GM23248 (cell line): ENCODE results near the gene COL6A1. TPM values are rescaled to one million over a fixed set of nuclear protein-coding genes. Genes with fewer than 3 reads are reported as not detected.

Experiments used
- DNase-seq: peaks from one replicate; pipeline ENCODE4 v3.0.0-alpha.2; 2015
- H2AFZ ChIP-seq: fragments of 200-600 bp; sonication (generic); 2 replicates; pipeline ENCODE4 v1.6.1; 2016; ENCODE audit warnings: antibody characterized with exemption
- H3F3A ChIP-seq: fragments of 200-600 bp; sonication (generic); 2 replicates; pipeline ENCODE4 v1.6.1; 2016; ENCODE audit warnings: mild to moderate bottlenecking, antibody characterized with exemption, mixed run types; ENCODE audit not compliant: insufficient read depth
- H3K27ac ChIP-seq: fragments of 200-600 bp; sonication (generic); 2 replicates; pipeline ENCODE4 v1.5.1; 2016; ENCODE audit warnings: mild to moderate bottlenecking
- H3K27me3 ChIP-seq: fragments of 200-600 bp; sonication (generic); replicated peaks from 2 replicates; pipeline ENCODE4 v1.6.1; 2016; ENCODE audit warnings: mild to moderate bottlenecking; ENCODE audit not compliant: insufficient read depth
- H3K36me3 ChIP-seq: fragments of 200-600 bp; sonication (generic); 2 replicates; pipeline ENCODE4 v1.6.1; 2016; ENCODE audit warnings: low read depth, mild to moderate bottlenecking
- H3K4me1 ChIP-seq: fragments of 200-600 bp; sonication (generic); 2 replicates; pipeline ENCODE4 v1.6.1; 2016; ENCODE audit warnings: mild to moderate bottlenecking; ENCODE audit not compliant: insufficient read depth
- H3K4me2 ChIP-seq: fragments of 200-600 bp; sonication (generic); one replicate; pipeline ENCODE4 v1.6.1; 2016; ENCODE audit warnings: mild to moderate bottlenecking; ENCODE audit not compliant: unreplicated experiment
- H3K4me3 ChIP-seq: fragments of 200-600 bp; sonication (generic); 2 replicates; pipeline ENCODE4 v1.5.1; 2016; ENCODE audit warnings: mild to moderate bottlenecking
- H3K79me2 ChIP-seq: fragments of 200-600 bp; sonication (generic); 2 replicates; pipeline ENCODE4 v1.6.1; 2016; ENCODE audit warnings: mild to moderate bottlenecking; ENCODE audit not compliant: insufficient read depth
- H3K9ac ChIP-seq: fragments of 200-600 bp; sonication (generic); 2 replicates; pipeline ENCODE4 v1.6.1; 2016; ENCODE audit warnings: mild to moderate bottlenecking
- H3K9me2 ChIP-seq: fragments of 200-600 bp; sonication (generic); 2 replicates; pipeline ENCODE4 v1.6.1; 2016; ENCODE audit warnings: mixed run types, mild to moderate bottlenecking, moderate library complexity; ENCODE audit not compliant: insufficient read depth
- H3K9me3 ChIP-seq: fragments of 200-600 bp; sonication (generic); one replicate; pipeline ENCODE4 v1.6.1; 2017; ENCODE audit warnings: low read depth
- H4K20me1 ChIP-seq: fragments of 200-600 bp; sonication (generic); 2 replicates; pipeline ENCODE4 v1.6.0; 2016; ENCODE audit not compliant: insufficient read depth
- EZH2 ChIP-seq: fragments of 200-600 bp; sonication (generic); IDR thresholded peaks from 2 replicates; pipeline ENCODE4 v1.6.1; 2018; ENCODE audit warnings: antibody characterized with exemption, mild to moderate bottlenecking; ENCODE audit not compliant: insufficient read depth, poor library complexity, severe bottlenecking
- EZH2phosphoT487 ChIP-seq: fragments of 200-600 bp; sonication (generic); IDR thresholded peaks from 2 replicates; pipeline ENCODE4 v1.6.1; 2018; ENCODE audit warnings: antibody characterized with exemption, moderate library complexity, mild to moderate bottlenecking, low read depth; ENCODE audit not compliant: insufficient read depth
- WGBS, 2 experiments: methylation state at CpG; one replicate each; pipeline ENCODE4 v1.1.6; 2015 to 2017; ENCODE audit warnings: low lambda C conversion rate in 2 of 2, low coverage in 1 of 2; ENCODE audit errors: missing lambda C conversion rate in 2 of 2; 5-methylcytosine and 5-hydroxymethylcytosine counted together
- in situ Hi-C: fragments of 300-500 bp; cut with MboI; formaldehyde crosslinking; loops from 2 replicates; pipeline ENCODE4 v1.15.0; 2020
- polyA plus RNA-seq: library from polyadenylated mRNA; unstranded; fragments of >200 nt; fragmentation: Nextera tagmentation; extraction: Ambion mirVana; gene quantifications from 2 replicates; pipeline ENCODE4 v1.2.1, GENCODE V29; 2016
- total RNA-seq: library from RNA; depleted of rRNA; stranded (reverse); fragments of >200 nt; shearing (Covaris generic); gene quantifications from 2 replicates; pipeline ENCODE4 v1.2.3, GENCODE V29; 2014

The COL6A1 gene
- total and polyA plus RNA-seq, 2 experiments from 2014 or later: 685 to 1,783 TPM

GRCh38 chr21:45939521-45940045 lies 42.0 kb upstream of the COL6A1 start:
- Histone ChIP-seq H3K9ac (no peak overlapping the region), H3K4me2 (no peak overlapping the region), H3K4me3 (no peak overlapping the region), H3K9me3 (no peaks in the 10 kb centered on the region), H3K9me2 (no peaks in the 10 kb centered on the region), H3K79me2 (no peaks in the 10 kb centered on the region), H3K27ac (no peak overlapping the region), H3K4me1 (no peaks in the 10 kb centered on the region), H3F3A (no peaks in the 10 kb centered on the region), H2AFZ (no peak overlapping the region), H4K20me1 (no peaks in the 10 kb centered on the region), H3K36me3 (no peaks in the 10 kb centered on the region), H3K27me3 (no peaks in the 10 kb centered on the region)
- 85 to 86% methylated on average over 13 to 15 of the region's 15 CpGs for WGBS, 2 experiments
- TF ChIP-seq EZH2phosphoT487 (no peak), EZH2 (no peak)
- in situ Hi-C loops: no loop called here
- DNase-seq: no peak

GRCh38 chr21:45940091-45940490 lies 41.5 kb upstream of the COL6A1 start:
- no peaks in the 10 kb centered on the region for H4K20me1 ChIP-seq
- H2AFZ ChIP-seq: no peak overlapping the region
- no peaks in the 10 kb centered on the region for H3K9me2 ChIP-seq
- 92 to 94% methylated on average over 20 of the region's 20 CpGs for WGBS, 2 experiments
- H3K79me2 ChIP-seq: no peaks in the 10 kb centered on the region
- no peaks in the 10 kb centered on the region for H3F3A ChIP-seq
- no peak overlapping the region for H3K4me3 ChIP-seq
- in situ Hi-C loops: no loop called here
- no peaks in the 10 kb centered on the region for H3K4me1 ChIP-seq
- TF ChIP-seq EZH2phosphoT487 (no peak), EZH2 (no peak)
- H3K27ac ChIP-seq: no peak overlapping the region
- no peak overlapping the region for H3K4me2 ChIP-seq
- H3K27me3 ChIP-seq: no peaks in the 10 kb centered on the region
- DNase-seq: no peak
- H3K36me3 ChIP-seq: no peaks in the 10 kb centered on the region
- H3K9ac ChIP-seq: no peak overlapping the region
- no peaks in the 10 kb centered on the region for H3K9me3 ChIP-seq

- no peak overlapping the region for H3K4me2 ChIP-seq
- in situ Hi-C loops: no loop called here
- WGBS, 2 experiments: 81 to 83% methylated on average over 10 to 23 of the region's 23 CpGs
Observed at GRCh38 chr21:45940621-45941337, 40.8 kb upstream of the COL6A1 start.

GRCh38 chr21:45941338-45941710 lies 40.2 kb upstream of the COL6A1 start:
- Histone ChIP-seq H3K9me2 (no peaks in the 10 kb centered on the region), H3K4me1 (no peaks in the 10 kb centered on the region), H3K4me2 (no peak overlapping the region), H3F3A (no peaks in the 10 kb centered on the region), H3K27ac (no peak overlapping the region), H3K4me3 (no peak overlapping the region), H2AFZ (no peak overlapping the region), H3K36me3 (no peaks in the 10 kb centered on the region), H3K27me3 (no peaks in the 10 kb centered on the region), H3K9ac (no peak overlapping the region), H3K79me2 (no peaks in the 10 kb centered on the region), H3K9me3 (no peaks in the 10 kb centered on the region), H4K20me1 (no peaks in the 10 kb centered on the region)
- WGBS, 2 experiments: 83 to 86% methylated on average over 12 to 14 of the region's 14 CpGs
- in situ Hi-C loops: no loop called here
- TF ChIP-seq EZH2phosphoT487 (no peak), EZH2 (no peak)
- no peak for DNase-seq

More at GRCh38 chr21:45940621-45941337, 40.8 kb upstream of the COL6A1 start:
- no peaks in the 10 kb centered on the region for H3K79me2 ChIP-seq
- no peaks in the 10 kb centered on the region for H3K27me3 ChIP-seq
- H3K9me3 ChIP-seq: no peaks in the 10 kb centered on the region
- H3K27ac ChIP-seq: no peak overlapping the region
- TF ChIP-seq EZH2 (no peak), EZH2phosphoT487 (no peak)
- H3K9me2 ChIP-seq: no peaks in the 10 kb centered on the region
- no peak overlapping the region for H2AFZ ChIP-seq
- H3K36me3 ChIP-seq: no peaks in the 10 kb centered on the region
- H3K4me3 ChIP-seq: no peak overlapping the region
- H3K9ac ChIP-seq: no peak overlapping the region
- no peak for DNase-seq
- no peaks in the 10 kb centered on the region for H3F3A ChIP-seq
- no peaks in the 10 kb centered on the region for H4K20me1 ChIP-seq
- no peaks in the 10 kb centered on the region for H3K4me1 ChIP-seq
